CD4-positive, alpha-beta T cell treated with Interleukin-2 at 100 ng/mL for 4 hours (primary cell): ENCODE measurements around the gene RNASEH2B.

Source experiments
- DNase-seq: peaks from one replicate; pipeline ENCODE4 v3.0.0-alpha.2; 2020; ENCODE audit warnings: low spot score

Gene RNASEH2B

GRCh38 chr13:50995854-50996253 lies 86.3 kb downstream of the RNASEH2B start:
- DNase-seq = no peak

GRCh38 chr13:50998326-50998725 lies 88.7 kb downstream of the RNASEH2B start:
- no peak for DNase-seq

- no peak for DNase-seq
Measured at GRCh38 chr13:50999641-51000040, 90.0 kb downstream of the RNASEH2B start.

- DNase-seq = no peak
Measured at GRCh38 chr13:51000061-51000460, 90.5 kb downstream of the RNASEH2B start.

- DNase-seq = no peak
Measured at GRCh38 chr13:51000571-51001260, 91.1 kb downstream of the RNASEH2B start.

- no peak for DNase-seq
Measured at GRCh38 chr13:51001335-51001734, 91.7 kb downstream of the RNASEH2B start.

GRCh38 chr13:51002736-51003135 lies 93.1 kb downstream of the RNASEH2B start:
- no peak for DNase-seq

- no peak for DNase-seq
Measured at GRCh38 chr13:51003642-51004041, 94.1 kb downstream of the RNASEH2B start.

GRCh38 chr13:51004111-51004865 lies 94.7 kb downstream of the RNASEH2B start:
- DNase-seq = no peak

GRCh38 chr13:51004918-51005460 lies 95.4 kb downstream of the RNASEH2B start:
- no peak for DNase-seq

- DNase-seq = no peak
Measured at GRCh38 chr13:51005566-51005965, 96.0 kb downstream of the RNASEH2B start.
